H1 (cell line): ENCODE data around the gene PLCL2. TPM values are rescaled to one million over a fixed set of nuclear protein-coding genes. Genes with fewer than 3 reads are reported as not detected.

Experiments used
- CBX5 ChIP-seq: fragments of 300-800, 300-1000 bp; sonication (generic); IDR thresholded peaks from 2 replicates; pipeline ENCODE4 v1.7.1; 2016; ENCODE audit warnings: antibody characterized with exemption, low read length, low read depth
- CEBPB ChIP-seq: IDR thresholded peaks from 2 replicates; pipeline ENCODE4 v1.6.1; 2012; ENCODE audit warnings: low read depth, low read length
- CREB1 ChIP-seq: IDR thresholded peaks from 2 replicates; pipeline ENCODE4 v1.6.1; 2012; ENCODE audit warnings: inconsistent platforms
- EGR1 ChIP-seq: IDR thresholded peaks from 2 replicates; pipeline ENCODE4 v1.6.1; 2011; ENCODE audit warnings: low read depth, low read length, borderline replicate concordance
- EP300 ChIP-seq, 2 experiments: IDR thresholded peaks; 1 replicate in 1 of 2; 2 replicates in 1 of 2; pipeline ENCODE4 v1.6.1; 2011 to 2012; ENCODE audit warnings: low read depth in 2 of 2, low read length in 2 of 2, mild to moderate bottlenecking in 2 of 2, borderline replicate concordance in 1 of 2, inconsistent platforms in 1 of 2, moderate library complexity in 1 of 2
- GTF2F1 ChIP-seq: IDR thresholded peaks from 2 replicates; pipeline ENCODE4 v1.6.1; 2012; ENCODE audit warnings: low read depth, low read length, improper control_type of control experiment, borderline replicate concordance
- TCF12 ChIP-seq: IDR thresholded peaks from 2 replicates; pipeline ENCODE4 v1.6.1; 2011; ENCODE audit warnings: low read depth, mild to moderate bottlenecking, low read length
- polyA plus RNA-seq, 7 experiments: library from polyadenylated mRNA; depleted of rRNA in 3 of 7; stranded (reverse) in 5 of 7; unstranded in 2 of 7; fragments of >200 nt in 5 of 7; fragments of 200-250 nt in 2 of 7; gene quantifications; 1 replicate in 5 of 7; 2 replicates in 1 of 7; 4 replicates in 1 of 7; pipeline versions ENCODE4 v1.2.1 to v1.2.3, GENCODE V29; 2011 to 2013; ENCODE audit warnings: missing spikeins in 2 of 7, mixed read lengths in 2 of 7
- total RNA-seq: library from RNA; stranded (reverse); fragmentation: NEBNext Ultra II Directional; extraction: Animal tissue kit (Norgen Biotek cat#: 25700); gene quantifications from 2 replicates; pipeline ENCODE4 v1.2.1, GENCODE V29; 2021
- TF ChIP-seq, protein P1 (sequence below): fragments of 300-600 bp; sonication (generic); IDR thresholded peaks from 2 replicates; pipeline ENCODE4 v1.7.1; 2012; ENCODE audit warnings: low read length, moderate library complexity, mild to moderate bottlenecking, inconsistent platforms; ENCODE audit not compliant: insufficient replicate concordance
- TF ChIP-seq, protein P2 (sequence below): IDR thresholded peaks from 2 replicates; pipeline ENCODE4 v1.6.1; 2012; ENCODE audit warnings: inconsistent platforms

The PLCL2 gene
- total and polyA plus RNA-seq, 2 of the 8 experiments (the other 6 are each of a cell fraction or from before 2014, with no cell fraction given) = 3.5 to 6.8 TPM

DNA sequence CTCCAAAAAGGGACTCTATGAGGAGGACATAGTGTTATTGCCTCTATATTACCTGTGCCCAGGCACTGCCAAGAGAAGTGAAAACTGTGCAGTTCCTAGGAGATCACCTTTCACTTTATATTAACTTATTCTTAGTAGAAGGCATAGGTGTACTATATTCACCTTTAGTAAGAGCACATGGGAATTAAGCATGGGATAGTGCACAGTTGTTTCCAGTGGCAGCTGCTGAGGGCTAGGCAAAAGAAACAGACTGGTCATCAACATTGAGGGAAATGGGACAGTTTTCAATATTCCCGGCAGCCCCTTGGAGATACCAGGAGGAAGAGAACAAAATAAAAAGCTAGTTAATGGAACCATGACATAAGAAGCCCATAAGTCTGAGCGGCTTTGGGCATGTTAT lies 100.9 kb downstream of the PLCL2 start (continued):
- TF ChIP-seq, protein P1, sequence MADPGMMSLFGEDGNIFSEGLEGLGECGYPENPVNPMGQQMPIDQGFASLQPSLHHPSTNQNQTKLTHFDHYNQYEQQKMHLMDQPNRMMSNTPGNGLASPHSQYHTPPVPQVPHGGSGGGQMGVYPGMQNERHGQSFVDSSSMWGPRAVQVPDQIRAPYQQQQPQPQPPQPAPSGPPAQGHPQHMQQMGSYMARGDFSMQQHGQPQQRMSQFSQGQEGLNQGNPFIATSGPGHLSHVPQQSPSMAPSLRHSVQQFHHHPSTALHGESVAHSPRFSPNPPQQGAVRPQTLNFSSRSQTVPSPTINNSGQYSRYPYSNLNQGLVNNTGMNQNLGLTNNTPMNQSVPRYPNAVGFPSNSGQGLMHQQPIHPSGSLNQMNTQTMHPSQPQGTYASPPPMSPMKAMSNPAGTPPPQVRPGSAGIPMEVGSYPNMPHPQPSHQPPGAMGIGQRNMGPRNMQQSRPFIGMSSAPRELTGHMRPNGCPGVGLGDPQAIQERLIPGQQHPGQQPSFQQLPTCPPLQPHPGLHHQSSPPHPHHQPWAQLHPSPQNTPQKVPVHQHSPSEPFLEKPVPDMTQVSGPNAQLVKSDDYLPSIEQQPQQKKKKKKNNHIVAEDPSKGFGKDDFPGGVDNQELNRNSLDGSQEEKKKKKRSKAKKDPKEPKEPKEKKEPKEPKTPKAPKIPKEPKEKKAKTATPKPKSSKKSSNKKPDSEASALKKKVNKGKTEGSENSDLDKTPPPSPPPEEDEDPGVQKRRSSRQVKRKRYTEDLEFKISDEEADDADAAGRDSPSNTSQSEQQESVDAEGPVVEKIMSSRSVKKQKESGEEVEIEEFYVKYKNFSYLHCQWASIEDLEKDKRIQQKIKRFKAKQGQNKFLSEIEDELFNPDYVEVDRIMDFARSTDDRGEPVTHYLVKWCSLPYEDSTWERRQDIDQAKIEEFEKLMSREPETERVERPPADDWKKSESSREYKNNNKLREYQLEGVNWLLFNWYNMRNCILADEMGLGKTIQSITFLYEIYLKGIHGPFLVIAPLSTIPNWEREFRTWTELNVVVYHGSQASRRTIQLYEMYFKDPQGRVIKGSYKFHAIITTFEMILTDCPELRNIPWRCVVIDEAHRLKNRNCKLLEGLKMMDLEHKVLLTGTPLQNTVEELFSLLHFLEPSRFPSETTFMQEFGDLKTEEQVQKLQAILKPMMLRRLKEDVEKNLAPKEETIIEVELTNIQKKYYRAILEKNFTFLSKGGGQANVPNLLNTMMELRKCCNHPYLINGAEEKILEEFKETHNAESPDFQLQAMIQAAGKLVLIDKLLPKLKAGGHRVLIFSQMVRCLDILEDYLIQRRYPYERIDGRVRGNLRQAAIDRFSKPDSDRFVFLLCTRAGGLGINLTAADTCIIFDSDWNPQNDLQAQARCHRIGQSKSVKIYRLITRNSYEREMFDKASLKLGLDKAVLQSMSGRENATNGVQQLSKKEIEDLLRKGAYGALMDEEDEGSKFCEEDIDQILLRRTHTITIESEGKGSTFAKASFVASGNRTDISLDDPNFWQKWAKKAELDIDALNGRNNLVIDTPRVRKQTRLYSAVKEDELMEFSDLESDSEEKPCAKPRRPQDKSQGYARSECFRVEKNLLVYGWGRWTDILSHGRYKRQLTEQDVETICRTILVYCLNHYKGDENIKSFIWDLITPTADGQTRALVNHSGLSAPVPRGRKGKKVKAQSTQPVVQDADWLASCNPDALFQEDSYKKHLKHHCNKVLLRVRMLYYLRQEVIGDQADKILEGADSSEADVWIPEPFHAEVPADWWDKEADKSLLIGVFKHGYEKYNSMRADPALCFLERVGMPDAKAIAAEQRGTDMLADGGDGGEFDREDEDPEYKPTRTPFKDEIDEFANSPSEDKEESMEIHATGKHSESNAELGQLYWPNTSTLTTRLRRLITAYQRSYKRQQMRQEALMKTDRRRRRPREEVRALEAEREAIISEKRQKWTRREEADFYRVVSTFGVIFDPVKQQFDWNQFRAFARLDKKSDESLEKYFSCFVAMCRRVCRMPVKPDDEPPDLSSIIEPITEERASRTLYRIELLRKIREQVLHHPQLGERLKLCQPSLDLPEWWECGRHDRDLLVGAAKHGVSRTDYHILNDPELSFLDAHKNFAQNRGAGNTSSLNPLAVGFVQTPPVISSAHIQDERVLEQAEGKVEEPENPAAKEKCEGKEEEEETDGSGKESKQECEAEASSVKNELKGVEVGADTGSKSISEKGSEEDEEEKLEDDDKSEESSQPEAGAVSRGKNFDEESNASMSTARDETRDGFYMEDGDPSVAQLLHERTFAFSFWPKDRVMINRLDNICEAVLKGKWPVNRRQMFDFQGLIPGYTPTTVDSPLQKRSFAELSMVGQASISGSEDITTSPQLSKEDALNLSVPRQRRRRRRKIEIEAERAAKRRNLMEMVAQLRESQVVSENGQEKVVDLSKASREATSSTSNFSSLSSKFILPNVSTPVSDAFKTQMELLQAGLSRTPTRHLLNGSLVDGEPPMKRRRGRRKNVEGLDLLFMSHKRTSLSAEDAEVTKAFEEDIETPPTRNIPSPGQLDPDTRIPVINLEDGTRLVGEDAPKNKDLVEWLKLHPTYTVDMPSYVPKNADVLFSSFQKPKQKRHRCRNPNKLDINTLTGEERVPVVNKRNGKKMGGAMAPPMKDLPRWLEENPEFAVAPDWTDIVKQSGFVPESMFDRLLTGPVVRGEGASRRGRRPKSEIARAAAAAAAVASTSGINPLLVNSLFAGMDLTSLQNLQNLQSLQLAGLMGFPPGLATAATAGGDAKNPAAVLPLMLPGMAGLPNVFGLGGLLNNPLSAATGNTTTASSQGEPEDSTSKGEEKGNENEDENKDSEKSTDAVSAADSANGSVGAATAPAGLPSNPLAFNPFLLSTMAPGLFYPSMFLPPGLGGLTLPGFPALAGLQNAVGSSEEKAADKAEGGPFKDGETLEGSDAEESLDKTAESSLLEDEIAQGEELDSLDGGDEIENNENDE = no peak
- TF ChIP-seq GTF2F1 = no peak
- no peak for TF ChIP-seq CEBPB
- no peak for TF ChIP-seq EP300 (IDR thresholded peaks at IDR 0.05; ENCODE audit: borderline replicate concordance in 1 of 2, low read depth in 2 of 2, low read length in 2 of 2)
- TF ChIP-seq CREB1 = no peak
- TF ChIP-seq, protein P2, sequence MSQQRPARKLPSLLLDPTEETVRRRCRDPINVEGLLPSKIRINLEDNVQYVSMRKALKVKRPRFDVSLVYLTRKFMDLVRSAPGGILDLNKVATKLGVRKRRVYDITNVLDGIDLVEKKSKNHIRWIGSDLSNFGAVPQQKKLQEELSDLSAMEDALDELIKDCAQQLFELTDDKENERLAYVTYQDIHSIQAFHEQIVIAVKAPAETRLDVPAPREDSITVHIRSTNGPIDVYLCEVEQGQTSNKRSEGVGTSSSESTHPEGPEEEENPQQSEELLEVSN = no peak
- TF ChIP-seq CBX5 = no peak
- TF ChIP-seq EGR1 = no peak
- no peak for TF ChIP-seq TCF12
